ENCODE results near the gene CHML. TPM values are rescaled to one million over a fixed set of nuclear protein-coding genes. Genes with fewer than 3 reads are reported as not detected.

CHML gene
- total and polyA plus RNA-seq, 2 of the 8 experiments (the other 6 are each of a cell fraction or from before 2014, with no cell fraction given), result 11.5 to 82.4 TPM

GRCh38 chr1:241592273-241592958 is 47.8 kb downstream of the CHML start:
- TF ChIP-seq CREB1 (IDR thresholded peaks at IDR 0.05) (no peak), CEBPB (IDR thresholded peaks at IDR 0.05; ENCODE audit: low read depth, low read length) (no peak), SIN3A (conservative IDR thresholded peaks at IDR 0.05 in 1 of 2, IDR thresholded peaks at IDR 0.05 in 1 of 2; ENCODE audit: low read depth in 1 of 2, low read length in 2 of 2) (no peak), TEAD4 (IDR thresholded peaks at IDR 0.05; ENCODE audit: low read depth, low read length) (no peak), MAX (IDR thresholded peaks at IDR 0.05) (no peak)
- Histone ChIP-seq H2AFZ (ENCODE audit: low read length) (no peak overlapping the region), H3K23ac (ENCODE audit: insufficient read length) (no peak overlapping the region), H3K79me1 (ENCODE audit: low read depth, low read length) (no peaks in the 10 kb centered on the region), H3K23me2 (ENCODE audit: low read depth, low read length) (no peaks in the 10 kb centered on the region), H2BK12ac (ENCODE audit: low read depth, low read length) (no peak overlapping the region), H3K14ac (ENCODE audit: insufficient read length) (no peak overlapping the region), H2BK20ac (ENCODE audit: low read length) (no peak overlapping the region), H3K27me3 (replicated peaks in 1 of 4; ENCODE audit: control insufficient read depth in 3 of 4, extremely low read depth in 1 of 4, insufficient read depth in 3 of 4, low read length in 3 of 4) (no peaks in the 10 kb centered on the region), H4K20me1 (replicated peaks in 1 of 2; ENCODE audit: control insufficient read depth in 1 of 2, insufficient read depth in 2 of 2, low read length in 2 of 2) (no peaks in the 10 kb centered on the region), H4K91ac (replicated peaks; ENCODE audit: insufficient read length, low read length) (no peak overlapping the region), H4K5ac (ENCODE audit: insufficient read length, low read depth, low read length) (no peak overlapping the region), H3K4ac (replicated peaks; ENCODE audit: insufficient read length, low read depth, low read length) (no peak overlapping the region), H4K8ac (ENCODE audit: extremely low read depth, insufficient read depth, low read length) (no peak overlapping the region), H3K9ac (replicated peaks in 1 of 4; ENCODE audit: extremely low read depth in 1 of 4, low read depth in 3 of 4, low read length in 3 of 4) (no peak overlapping the region), H3K4me3 (ENCODE audit: extremely low read depth in 1 of 4, insufficient read depth in 2 of 4, low read depth in 3 of 4, low read length in 4 of 4) (no peak overlapping the region), H3K4me1 (replicated peaks in 1 of 4; ENCODE audit: control insufficient read depth in 3 of 4, insufficient read depth in 4 of 4, low read length in 3 of 4) (no peaks in the 10 kb centered on the region), H3K36me3 (ENCODE audit: control insufficient read depth in 2 of 4, insufficient read depth in 4 of 4, low read length in 3 of 4) (no peaks in the 10 kb centered on the region), H2BK5ac (ENCODE audit: low read depth, low read length) (no peak overlapping the region), H3K18ac (ENCODE audit: extremely low read depth, low read length) (no peak overlapping the region), H2BK15ac (ENCODE audit: low read length) (no peak overlapping the region), H3K56ac (replicated peaks; ENCODE audit: insufficient read length, low read depth, low read length) (no peak overlapping the region), H3K4me2 (ENCODE audit: insufficient read depth in 1 of 2, low read depth in 2 of 2, low read length in 2 of 2) (no peak overlapping the region), H2BK120ac (replicated peaks; ENCODE audit: low read depth, low read length) (no peak overlapping the region), H2AK5ac (ENCODE audit: low read depth, low read length) (no peak overlapping the region), H3K27ac (ENCODE audit: low read depth, low read length) (no peak overlapping the region), H3K79me2 (ENCODE audit: control insufficient read depth in 1 of 2, insufficient read depth in 2 of 2, low read length in 2 of 2) (no peaks in the 10 kb centered on the region), H3K9me3 (ENCODE audit: insufficient read depth in 2 of 2, low read depth in 1 of 2, low read length in 1 of 2) (no peaks in the 10 kb centered on the region)
- ChIA-PET CTCF (ENCODE audit: partially characterized antibody) (no interaction called here), POLR2A (ENCODE audit: partially characterized antibody) (no interaction called here)
- WGBS, 2 experiments (ENCODE audit: extremely low coverage in 1 of 2, insufficient coverage in 1 of 2, insufficient read length in 1 of 2, insufficient replicate concordance in 2 of 2, low coverage in 1 of 2, low lambda C conversion rate in 2 of 2, missing lambda C conversion rate in 1 of 2), result 88% methylated on average over 3 of the region's 3 CpGs; no CpG with 5 or more reads in 1 of the 2 experiments
- DNase-seq (ENCODE audit: low read depth in 1 of 2, low spot score in 2 of 2) (no peak), FAIRE-seq (no peak)

All from H1 (cell line).